HG03135 (cell line): ENCODE data around the gene CNKSR3.

Experiments used
- ATAC-seq: cut with Tn5 transposase; IDR thresholded peaks from one replicate; pipeline ENCODE4 v1.9.1; 2021; ENCODE audit warnings: mild to moderate bottlenecking, moderate library complexity; ENCODE audit not compliant: unreplicated experiment

CNKSR3 gene

DNA sequence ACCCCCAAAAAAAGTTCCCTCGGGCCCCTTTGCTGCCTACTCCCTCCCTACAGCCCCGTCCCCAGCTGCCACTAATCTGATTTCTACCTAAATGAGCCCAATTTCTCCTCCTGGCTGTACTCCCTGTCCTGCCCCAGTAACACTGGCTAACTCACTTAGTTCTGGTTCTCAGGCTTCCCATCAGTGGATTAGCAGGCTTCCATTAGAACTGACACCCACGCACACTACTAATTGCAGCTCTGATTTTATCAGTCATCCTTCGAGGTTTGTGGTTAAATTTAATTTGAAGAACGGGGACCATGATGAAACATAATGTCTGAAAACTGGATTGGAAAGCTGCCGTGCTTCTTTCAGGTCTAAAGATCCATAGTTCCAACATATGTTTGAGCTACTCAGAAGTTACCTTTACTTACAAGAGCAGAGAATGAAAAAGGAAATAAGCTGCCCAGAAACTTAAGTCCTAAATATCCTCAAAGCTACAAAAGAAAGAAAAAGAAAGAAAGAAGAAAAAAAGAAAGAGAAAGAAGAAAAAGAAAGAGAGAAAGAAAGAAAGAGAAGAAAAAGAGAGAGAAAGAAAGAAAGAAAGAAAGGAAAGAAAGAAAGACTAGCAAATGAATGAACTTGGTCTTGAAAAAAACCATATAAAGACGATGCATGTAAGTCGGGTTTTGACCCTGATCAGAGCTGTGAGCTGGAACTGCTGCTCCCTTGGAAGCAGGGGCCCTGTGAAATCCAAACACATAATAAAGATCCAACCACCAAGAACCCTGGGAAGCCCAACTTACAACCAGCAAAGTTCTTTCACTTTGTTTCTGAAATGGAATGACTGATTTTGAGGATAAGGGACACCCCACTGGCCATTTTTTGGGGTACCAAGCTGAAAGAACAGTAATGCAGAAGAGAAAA lies 51.7 kb downstream of the CNKSR3 start:
- ATAC-seq, result no peak

DNA sequence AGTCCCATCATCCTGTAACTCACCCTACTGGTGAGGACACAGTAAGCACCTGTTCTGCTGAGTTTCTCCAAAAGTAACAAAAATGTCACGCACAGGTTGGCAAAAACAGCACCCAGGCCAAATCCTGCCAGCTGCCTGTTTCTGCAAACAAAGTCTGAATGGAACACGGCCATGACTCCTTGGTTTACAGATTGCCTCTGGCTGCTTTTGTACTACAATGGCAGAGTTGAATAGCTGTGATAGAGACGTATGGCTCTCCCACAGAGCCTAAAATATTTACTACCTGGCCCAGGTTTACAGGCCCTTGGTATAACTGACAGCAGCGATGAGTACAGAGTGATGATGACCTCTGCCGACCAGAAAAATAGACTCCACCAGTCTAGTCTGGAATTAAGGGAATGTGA lies 52.6 kb downstream of the CNKSR3 start:
- ATAC-seq, result no peak

DNA sequence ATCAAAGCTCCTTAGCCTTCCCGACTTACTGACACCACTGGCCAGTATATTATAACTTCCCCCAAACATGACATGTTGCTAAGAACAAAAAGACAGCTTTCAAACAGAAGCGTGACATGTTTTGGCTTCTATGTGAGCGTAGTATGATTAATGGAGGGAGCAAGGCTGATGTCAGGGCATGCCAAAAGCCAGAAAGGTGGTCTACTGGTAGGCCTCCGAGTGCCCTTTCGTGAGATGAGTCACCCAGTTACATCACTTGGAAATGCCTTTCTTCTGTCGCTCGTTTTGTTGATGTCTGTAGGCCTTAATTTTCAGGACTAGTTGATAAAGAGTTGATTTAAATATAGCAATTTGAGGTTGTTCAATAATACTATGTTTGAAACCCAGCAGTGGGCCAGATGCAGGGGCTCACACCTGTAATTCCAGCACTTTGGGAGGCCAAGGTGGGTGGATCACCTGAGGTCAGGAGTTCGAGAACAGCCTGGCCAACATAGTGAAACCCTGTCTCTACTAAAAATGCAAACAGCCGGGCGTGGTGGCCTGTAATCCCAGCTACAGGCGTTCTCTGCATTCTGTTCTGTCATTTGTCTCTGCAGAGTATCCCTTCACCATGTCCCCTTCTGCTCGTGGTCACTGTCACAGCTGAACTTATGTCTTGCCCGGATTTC lies 53.3 kb downstream of the CNKSR3 start:
- ATAC-seq, result no peak

DNA sequence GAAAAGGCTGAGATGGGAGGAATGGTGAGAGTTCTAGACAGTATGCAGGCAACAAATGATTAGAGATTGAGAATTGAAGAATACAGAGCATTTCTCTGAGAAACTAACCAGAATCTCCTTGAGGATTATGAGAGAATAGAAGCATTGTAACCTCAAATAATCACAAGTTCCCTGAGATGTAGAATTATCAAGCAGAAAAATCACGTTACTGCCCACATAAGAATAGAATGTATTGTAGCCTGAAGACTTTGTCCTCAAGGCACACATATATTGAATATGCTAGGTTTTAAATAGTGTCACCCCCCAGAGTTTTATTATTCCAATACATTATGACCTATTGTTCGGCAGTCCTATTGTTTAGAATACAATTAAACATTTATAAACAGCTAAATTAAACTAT lies 57.2 kb downstream of the CNKSR3 start:
- ATAC-seq, result no peak

DNA sequence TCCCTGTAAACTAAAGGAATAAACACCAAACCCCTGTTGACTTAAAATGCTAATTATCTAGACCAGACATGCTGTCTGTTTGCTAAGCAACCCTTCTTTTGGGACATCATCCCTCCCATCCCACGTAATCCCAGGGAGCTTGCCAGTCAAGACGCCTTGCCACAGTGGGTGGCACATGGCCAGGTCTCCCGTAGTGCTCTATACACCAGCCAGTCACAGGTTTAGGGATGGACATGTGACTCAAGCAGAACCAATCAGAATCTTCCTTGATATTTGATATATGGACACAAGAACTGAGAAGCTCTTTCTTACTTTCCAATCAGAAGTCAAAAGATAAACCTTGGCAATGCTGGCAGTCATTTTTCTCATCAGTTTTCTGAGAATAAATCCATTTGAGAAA lies 60.0 kb downstream of the CNKSR3 start:
- no peak for ATAC-seq

- ATAC-seq, result no peak
Measured at GRCh38 chr6:154448448-154449096, 61.9 kb downstream of the CNKSR3 start.

DNA sequence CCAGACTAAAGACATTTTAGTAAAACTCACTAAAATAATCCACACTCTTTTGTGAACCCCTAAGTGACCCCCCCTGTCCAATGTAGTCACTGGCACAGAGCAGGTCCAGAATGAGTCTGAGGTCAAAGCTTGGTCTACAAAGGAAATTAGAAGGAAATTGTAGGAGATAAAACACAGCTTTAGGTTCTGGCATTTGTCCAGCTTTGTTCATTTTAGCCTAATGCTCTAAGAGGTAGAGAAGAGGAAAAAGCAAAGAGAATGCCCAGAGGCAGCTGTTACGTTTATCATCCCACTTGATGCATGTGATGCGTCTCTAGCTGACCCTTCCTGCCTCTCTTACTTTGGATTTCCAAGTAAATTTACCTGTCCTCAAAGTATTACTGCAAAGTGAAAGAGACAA lies 62.5 kb downstream of the CNKSR3 start:
- ATAC-seq, result no peak

DNA sequence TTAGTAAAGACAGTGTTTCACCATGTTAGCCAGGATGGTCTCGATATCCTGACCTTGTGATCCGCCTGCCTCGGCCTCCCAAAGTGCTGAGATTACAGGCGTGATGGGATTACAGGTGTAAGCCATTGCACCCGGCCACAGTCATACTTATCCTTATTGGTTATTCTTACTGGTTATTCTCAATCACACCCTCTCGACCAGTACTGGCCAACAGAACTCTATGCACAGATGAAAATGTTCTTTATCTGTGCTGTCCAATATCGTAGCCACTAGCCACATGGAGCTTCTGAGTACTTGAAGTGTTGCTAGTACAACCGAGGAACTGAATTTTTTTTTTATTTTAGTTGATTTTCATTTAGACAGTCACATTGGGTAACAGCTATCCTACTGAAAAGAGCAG lies 63.5 kb downstream of the CNKSR3 start:
- ATAC-seq, result no peak

- ATAC-seq, result no peak
Measured at GRCh38 chr6:154445417-154445816, 65.1 kb downstream of the CNKSR3 start.

DNA sequence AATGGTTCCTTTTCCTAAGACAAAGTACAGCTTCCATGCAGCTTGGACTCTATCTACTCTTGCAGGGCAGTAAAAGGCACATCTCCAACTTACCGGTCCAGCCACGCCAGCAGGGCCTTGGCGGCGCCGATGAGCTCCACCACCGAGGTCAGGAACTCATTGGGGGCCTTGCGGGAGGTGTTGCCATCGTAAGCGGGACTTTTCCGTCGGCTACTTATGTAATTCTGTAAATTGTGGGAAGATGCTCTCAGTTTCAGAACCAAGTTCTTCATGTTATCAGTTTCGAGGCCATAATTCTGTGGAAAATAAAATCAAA lies 68.5 kb downstream of the CNKSR3 start:
- ATAC-seq, result peak; percentile 17

DNA sequence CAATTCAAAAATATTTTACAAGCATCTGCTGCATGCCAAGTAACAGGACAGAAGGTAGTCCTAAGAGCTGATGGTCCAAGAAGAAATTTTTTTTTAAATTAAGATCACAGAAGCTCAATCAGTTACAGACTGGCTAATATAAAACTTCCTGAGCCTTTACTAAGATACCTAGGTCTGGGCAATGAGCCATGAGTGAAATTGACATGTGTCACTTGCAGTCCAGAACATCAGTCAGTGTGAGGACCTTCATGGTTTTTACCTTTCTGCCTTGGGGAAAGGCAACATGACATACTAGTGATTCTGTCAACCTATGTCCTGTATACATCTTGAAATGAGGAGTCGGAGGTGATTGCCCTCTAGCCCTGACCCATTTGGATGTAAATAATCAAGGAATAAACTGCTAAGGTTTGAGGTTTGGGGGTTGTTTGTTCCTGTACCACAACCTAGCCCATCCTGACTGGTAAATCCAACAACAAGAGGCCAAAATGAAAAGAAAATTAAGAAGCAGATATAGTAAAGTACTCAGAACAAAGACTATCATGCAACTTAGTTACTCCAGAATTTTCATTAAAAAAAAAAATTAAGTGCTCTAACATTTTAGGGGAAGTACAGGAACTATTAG lies 70.0 kb downstream of the CNKSR3 start:
- no peak for ATAC-seq

GRCh38 chr6:154440022-154440421 lies 70.5 kb downstream of the CNKSR3 start:
- ATAC-seq, result no peak

- no peak for ATAC-seq
Measured at GRCh38 chr6:154438882-154439415, 71.5 kb downstream of the CNKSR3 start.

DNA sequence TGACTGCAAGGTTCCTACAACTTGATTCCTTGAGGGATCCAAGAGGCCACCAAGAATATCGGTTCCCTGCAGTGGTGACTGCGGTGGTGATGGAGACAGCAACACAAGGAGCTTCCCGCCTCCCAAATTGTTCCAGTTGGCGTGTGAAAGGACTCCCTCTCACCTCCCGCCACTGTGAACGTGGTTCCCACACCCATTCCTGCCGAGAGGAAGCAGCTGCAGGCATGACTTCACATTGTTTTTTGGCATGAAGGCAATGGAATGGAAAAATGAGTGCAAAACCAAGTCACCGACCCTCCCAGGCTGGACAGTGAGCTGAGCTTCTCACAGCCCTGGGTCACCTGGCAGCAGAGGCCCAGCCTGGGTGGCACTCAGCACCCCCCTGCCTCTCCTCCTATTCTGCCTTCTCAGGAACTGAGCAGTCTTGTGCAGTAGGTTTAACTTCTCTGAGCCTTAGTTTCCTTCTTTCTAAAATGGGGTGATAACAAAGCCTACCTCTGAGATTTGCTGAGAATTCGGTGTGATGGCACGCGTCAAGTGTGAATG lies 75.0 kb downstream of the CNKSR3 start:
- ATAC-seq, result no peak

DNA sequence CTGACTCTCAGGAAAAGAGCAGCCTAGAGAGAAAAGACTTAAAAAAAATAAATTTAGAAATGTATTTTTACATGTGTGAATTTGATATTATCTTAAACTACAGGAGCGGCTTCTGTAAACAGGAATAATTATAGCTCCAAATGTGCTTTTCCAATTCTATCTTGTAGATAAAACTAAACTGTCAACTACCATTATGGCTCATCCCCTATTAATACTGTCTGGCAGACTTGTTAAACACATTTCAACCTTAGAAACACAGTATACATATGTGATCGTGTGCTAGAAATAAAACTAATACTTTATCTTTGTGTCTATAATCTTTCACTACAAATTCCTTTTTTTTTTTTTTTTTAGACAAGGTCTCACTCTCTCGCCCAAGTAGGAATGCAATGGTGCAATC lies 75.8 kb downstream of the CNKSR3 start:
- ATAC-seq, result no peak

DNA sequence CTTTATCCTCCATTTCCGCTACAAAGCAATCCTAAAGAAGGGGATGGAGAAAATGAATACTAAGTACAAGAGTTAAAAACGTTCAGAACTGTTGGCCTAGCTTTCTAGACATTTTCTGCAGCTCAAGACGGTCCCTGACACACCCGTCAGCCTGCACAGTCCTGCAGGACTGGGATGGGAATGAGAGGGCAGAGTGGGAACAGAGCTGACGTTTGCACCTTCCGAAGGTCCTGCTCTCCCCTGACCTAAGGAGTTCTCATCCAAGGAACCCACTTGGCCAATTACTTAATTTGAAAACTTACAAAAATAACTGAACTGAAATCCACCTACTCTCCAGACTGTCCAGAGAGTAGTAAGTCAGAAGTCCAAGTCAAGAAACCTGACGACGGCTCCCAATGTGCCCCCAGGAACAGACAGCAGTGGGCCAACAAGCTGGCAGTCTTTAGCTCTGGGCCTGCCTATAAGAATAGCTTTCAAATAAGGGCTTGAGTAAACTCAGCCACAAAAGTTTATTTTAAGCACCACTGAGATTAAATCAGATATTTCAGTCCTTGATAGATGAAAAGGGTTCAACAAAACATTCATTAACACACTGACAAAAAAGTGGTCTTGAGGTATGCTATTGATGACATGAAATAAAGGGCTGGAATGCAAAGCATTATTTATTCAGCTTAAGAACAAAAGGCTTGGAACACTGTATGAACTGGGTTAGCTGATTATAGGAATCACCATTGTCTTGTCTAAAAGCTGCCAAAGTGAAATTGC lies 76.8 kb downstream of the CNKSR3 start:
- no peak for ATAC-seq

DNA sequence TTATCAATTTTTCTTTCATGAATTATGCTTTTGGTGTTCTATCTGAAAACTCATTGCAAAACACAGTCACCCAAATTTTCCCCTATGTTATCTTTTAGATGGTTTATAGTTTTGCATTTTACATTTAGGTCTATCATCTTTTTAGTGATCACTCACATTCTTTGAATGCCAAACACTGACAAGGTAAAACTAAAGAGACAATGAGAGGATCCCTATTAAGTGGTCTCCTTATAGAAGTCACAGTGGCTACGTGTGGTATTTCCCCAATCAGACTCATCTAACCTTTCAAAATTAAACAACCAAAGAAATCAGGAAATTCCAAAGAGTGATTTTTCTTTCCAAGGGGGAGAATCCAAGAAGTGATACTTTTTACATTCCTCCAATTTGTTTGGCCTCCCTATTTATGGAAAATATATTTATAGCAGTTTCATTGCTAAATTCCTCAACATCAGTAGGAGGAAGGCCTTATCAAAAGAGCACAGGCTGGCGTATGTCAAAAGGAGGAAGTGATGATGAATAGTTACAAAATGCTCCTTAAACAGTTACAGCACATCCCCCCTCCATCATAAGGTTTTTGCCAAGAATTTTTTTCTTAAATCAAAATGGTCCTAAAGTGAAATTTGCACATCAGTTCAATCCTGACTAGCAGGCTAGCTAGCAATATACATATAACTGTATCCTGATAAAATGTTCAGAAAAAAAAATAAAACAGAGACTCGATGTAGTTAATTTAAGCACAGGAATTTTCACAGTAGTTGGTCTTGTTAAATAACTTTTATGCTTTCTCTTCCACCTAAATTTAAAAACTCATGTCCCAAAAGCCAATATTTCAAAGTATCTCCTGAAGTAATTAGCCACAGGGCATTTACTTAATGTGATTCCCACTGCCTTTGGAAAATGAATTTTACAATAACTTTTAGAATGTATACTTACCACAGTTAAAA lies 77.7 kb downstream of the CNKSR3 start:
- ATAC-seq, result no peak

DNA sequence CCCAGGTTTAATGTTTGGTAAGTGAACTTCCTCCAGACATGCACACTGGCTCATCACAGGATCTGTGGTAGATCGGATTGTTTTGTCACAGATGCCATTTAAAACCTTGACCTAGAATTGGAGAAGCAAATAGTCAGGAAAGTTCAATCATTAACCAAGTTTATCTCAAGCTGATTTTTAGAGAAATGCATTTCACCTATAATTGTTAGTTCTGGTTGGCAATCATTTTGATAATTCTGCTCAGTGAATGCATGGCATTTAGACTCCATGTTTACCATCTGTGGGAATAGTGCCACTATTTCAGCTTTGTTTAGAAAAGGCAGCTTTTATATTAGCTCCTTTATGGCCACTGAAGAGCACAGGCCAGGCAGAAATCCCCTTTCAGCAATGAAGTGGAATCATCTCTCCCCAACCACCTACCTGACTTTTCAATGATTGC lies 80.0 kb downstream of the CNKSR3 start:
- ATAC-seq, result no peak

- ATAC-seq, result no peak
Measured at GRCh38 chr6:154429711-154430110, 80.8 kb downstream of the CNKSR3 start.
